GM12892 (cell line): ENCODE measurements around the gene LRPAP1.
"Not testable (repeated sequence)": the region's sequence is repeated elsewhere in the genome, so short reads cannot be mapped to it uniquely, and the experiment has no call there.

Experiments used
- POLR2A ChIP-seq: IDR thresholded peaks from 2 replicates; pipeline ENCODE4 v1.6.1; 2011; ENCODE audit warnings: low read depth, low read length, control low read depth
- POLR2AphosphoS5 ChIP-seq: IDR thresholded peaks from 2 replicates; pipeline ENCODE4 v1.6.1; 2011; ENCODE audit warnings: low read depth, low read length, control low read depth

DNA sequence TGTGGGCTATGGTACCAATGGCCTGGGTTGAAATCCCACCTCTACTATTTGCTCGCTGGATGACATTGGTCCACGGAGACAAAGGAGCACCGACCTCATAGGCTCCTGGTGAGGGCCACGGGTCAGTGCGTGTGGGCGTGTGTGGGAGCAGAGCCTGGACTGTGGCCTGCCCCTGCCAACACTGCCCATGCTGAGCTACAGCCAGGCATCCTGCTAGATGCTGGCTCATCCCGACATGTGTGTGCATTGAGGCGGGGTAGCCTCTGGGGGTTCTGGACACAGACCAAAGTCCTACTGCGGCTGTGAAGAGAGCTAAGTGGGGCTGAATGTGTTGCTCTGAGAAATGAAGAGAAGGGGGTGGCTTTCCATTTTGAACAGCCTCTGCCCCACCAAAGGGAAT lies 48.6 kb upstream of the LRPAP1 start:
- not testable (repeated sequence) for TF ChIP-seq POLR2AphosphoS5, POLR2A
